Stimulated activated CD8-positive, alpha-beta memory T cell treated with anti-CD3 and anti-CD28 coated beads, Interleukin-4, amount 100 ng/mL, for 1 hour (primary cell): ENCODE measurements around the gene ERC2.

Source experiments
- DNase-seq, 2 donors: peaks; one replicate each; pipeline ENCODE4 v3.0.0-alpha.2; 2020; ENCODE audit warnings: low read depth in 2 of 2, low spot score in 1 of 2

Gene ERC2

GRCh38 chr3:55608301-55608937 lies 859.8 kb downstream of the ERC2 start:
- DNase-seq, result no peak

DNA sequence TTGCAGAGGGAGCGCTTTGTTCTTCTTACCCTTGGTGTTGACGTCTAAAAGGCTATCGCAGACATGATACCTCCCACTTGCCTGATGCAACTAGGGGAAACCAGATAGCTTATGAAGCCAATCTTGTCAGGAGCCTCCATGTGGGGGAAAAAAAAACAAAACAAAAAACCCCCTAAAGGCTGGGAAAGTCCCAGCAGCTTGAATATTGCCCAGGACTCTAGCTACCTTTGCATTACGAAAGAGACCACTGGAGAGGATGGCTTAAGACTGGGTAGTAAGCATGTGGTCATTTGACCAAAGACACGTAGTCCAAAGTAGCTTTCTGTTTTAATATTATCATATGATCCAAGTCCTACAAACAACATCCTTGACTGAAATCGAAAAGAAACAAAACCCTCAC lies 860.4 kb downstream of the ERC2 start:
- no peak for DNase-seq

GRCh38 chr3:55607175-55607574 lies 861.1 kb downstream of the ERC2 start:
- no peak for DNase-seq

DNA sequence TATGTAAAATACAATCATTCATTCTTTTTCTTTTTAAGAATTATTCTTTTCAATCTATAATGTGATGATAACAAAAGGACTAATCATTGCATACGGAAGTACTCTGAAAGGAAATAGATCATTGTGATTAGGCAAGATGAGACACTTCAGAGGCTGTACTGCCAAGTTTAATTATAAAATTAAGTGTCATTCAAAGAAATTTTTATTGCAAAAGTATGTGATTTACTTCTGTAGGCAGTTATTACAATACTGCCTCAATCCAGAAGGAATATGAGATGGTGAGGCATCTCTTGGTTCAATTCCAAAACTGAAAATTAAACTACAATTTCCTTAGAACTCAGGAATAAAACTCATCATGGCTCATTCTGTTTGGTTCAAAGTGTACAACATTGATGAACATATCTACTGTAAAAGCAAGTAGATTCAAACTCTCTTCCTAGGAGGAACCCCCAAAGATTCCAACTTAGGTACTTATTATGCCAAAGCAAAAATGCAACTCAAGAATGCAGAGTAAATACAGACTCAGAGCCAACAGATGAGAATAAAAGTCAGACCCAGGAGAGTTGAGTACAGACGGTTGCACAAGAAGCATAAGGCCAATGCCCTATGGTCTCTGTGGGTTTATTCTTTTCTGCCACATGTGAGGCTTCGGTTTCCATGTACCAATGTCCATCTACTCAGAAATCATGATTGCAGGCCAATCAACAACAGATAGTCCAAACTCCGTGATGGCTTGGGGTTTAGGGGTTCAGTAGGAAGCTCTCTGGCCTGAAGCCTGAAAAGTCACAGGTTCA lies 862.6 kb downstream of the ERC2 start:
- no peak for DNase-seq

DNA sequence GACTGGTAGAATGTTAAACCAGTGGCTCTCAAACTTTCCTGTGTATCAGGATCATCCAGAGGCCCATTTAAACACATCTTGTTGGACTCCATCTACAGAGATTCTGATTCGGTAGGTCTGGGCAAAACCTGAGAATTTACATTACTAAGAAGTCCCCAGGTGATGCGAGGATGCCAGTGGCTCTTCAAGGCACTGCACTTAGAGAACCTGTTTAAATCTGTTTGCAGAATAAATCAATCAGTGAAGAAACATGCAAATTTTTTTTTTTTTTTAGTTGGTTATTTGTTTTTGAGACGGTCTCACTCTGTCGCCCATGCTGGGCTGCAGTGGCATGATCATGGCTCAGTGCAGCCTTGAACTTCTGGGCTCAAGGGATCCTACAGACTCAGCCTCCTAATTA lies 863.4 kb downstream of the ERC2 start:
- DNase-seq, result no peak

- DNase-seq, result no peak
Measured at GRCh38 chr3:55604402-55604801, 863.9 kb downstream of the ERC2 start.

DNA sequence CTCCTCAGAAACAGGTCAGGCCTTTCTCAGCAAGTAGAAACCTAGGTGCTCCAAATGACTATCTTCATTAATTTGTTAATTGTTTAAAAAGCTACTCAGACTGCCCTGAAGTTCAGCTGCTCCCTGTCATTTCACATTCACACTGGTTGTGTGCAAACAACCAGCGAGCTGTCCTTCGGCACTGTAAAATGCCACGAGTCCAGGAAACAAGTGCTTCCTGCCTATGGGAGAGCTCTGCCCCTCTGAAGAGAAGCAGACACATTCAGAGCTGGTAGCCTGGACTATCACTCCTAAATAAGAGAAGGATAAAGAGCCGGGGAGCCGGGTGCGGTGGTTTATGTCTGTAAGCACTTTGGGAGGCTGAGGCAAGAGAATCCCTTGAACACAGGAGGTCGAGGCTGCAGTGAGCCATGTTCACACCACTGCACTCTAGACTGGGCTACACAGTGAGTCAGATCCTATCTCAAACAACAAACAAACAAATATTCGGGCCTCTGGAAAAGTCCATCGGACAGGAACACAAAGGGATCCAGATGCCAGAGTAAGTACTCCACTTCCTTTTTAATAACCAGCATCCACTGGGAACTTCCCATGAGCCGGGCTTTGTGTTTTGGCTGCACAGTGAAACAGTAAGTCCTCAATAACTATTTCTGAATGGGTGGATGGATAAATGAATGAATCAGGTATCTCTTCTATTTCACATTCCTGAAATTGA lies 866.7 kb downstream of the ERC2 start:
- no peak for DNase-seq

GRCh38 chr3:55598224-55598623 lies 870.0 kb downstream of the ERC2 start:
- no peak for DNase-seq

- DNase-seq, result no peak
Measured at GRCh38 chr3:55597641-55598040, 870.6 kb downstream of the ERC2 start.

DNA sequence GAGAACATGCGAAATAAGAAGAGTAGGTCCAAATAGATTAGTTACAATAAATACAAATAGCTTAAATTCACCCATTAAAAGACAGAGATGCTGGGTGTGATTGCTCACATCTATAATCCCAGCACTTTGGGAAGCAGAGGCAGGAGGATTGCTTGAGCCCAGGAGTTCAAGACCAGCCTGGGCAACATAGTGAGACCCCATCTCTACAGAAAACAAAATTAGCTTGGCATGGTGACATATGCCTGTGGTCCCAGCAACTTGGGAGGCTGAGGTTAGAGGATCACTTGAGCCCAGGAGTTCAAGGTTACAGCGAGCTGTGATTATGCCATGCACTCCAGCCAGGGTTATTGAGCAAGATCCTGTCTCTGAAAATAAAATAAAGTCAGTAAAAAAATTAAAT lies 872.1 kb downstream of the ERC2 start:
- no peak for DNase-seq

DNA sequence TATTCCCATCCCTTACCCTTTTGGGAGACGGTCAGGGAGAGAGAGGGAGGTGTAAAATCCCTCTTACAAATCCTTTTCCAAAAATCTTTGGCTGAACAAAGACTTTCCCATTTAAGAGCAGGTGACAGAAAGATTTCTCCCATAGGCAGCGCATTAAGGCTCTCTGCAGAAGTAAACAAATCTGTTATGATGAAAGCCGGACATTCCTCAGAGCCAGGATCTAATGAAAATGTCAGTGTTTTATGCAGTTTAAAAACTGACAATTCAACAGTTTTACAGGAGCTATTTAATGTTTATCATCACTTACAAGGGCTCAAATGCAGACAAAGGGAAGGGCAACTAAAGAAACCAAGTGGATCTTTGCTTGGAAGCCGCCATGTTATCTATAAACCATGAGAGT lies 872.8 kb downstream of the ERC2 start:
- no peak for DNase-seq

DNA sequence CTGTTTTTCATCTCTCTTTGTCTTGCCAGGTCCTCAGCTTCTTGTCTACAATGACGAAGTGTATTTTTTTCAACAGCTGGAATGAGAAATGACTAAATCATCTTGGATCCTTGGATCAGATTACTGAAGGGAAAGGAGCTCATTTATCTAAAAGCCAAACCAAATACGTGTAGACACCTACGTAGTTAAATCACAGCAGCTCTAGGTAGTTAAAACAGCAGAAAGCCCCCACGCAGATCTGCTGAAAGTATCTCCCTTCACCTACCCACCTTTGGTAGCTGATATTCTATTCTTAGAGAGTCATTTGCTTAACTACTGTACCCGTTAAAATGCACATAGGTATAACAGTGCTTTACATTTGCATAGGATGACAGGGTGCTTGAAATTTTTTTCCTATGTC lies 875.7 kb downstream of the ERC2 start:
- DNase-seq, result no peak

DNA sequence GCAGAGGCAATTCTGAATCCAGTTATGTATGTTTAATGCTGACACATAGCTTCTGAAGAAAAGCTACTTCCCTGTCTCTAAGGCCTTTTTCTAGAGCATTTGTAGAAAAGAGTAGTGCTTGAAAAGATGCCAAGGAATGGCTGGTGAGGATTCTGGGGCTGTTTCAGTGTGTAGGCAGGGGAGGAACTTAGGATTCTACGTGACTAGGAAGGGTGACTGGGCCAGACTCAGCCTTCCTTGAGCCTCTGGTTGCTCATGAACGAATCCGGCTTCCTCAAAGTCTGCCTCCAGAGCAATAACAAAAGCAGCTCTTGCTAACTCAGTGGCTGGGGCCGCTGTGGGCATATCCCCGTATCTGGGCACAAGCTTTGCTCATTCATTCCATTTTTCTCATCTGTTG lies 876.4 kb downstream of the ERC2 start:
- no peak for DNase-seq

GRCh38 chr3:55588146-55588765 lies 880.0 kb downstream of the ERC2 start:
- DNase-seq, result no peak

- DNase-seq, result no peak
Measured at GRCh38 chr3:55585856-55586255, 882.4 kb downstream of the ERC2 start.

DNA sequence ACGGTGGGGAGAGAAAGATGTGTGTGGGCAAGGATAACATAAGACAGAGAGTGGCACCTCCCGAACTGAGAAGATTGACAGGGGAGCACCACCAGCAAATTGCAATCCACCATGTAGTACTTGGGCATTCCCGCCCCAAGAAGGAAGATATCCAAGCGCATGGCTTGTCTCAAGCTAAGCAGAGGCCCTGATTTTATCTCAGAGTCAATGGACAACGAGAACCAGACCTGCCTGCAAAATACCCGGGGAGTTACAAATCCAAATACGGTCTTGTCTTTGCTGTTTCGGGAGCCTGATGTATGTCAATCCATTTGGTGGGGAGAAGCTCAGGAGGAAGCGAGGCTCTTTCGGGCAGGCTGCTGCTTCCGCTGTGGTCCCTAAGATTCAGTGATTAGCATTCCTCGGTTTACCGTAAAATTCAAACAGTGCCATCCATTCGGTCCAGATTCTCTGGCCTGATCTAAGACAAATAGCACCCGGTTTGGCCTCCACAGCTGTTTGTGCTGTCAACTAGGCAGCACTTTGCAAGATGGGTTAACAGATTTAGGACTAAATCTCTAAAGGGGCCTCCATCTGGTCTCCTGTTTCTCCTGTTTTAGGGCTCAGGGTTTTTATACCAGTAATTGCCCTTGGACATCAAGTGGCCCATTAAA lies 883.4 kb downstream of the ERC2 start:
- DNase-seq, result no peak

GRCh38 chr3:55584030-55584429 lies 884.2 kb downstream of the ERC2 start:
- DNase-seq, result no peak

DNA sequence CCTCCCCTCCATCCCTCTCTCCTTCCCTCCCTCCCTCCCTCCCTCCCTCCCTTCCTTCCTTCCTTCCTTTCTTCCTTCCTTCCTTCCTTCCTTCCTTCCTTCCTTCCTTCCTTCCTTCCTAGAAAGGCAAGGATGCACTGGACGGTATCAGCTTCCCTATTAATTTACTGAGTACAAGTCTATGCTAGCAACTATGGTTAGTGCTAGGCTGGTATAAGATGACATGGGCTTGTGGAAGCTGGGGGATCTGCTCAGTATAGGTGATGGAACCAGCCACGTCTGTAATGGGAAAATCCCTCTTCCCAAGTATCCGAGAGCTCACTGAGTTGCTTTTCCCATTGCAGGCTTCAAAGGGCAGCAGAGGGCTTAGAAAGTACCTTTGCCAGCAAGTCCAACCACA lies 884.8 kb downstream of the ERC2 start:
- no peak for DNase-seq

GRCh38 chr3:55579496-55579895 lies 888.8 kb downstream of the ERC2 start:
- no peak for DNase-seq

GRCh38 chr3:55576621-55577388 lies 891.5 kb downstream of the ERC2 start:
- DNase-seq, result no peak

GRCh38 chr3:55574671-55575070 lies 893.6 kb downstream of the ERC2 start:
- DNase-seq, result no peak
